SKM-1 (cell line): Measurements from ENCODE around the gene PTPN14.

Experiments used
- DNase-seq: peaks from one replicate; lab custom pipeline; 2025; ENCODE audit not compliant: unreplicated experiment; lab: John Stamatoyannopoulos, UW

Gene PTPN14

GRCh38 chr1:214341459-214341858, 209.9 kb downstream of the PTPN14 start:
- no peak for DNase-seq

GRCh38 chr1:214338212-214338611, 213.2 kb downstream of the PTPN14 start:
- DNase-seq, result no peak

GRCh38 chr1:214337511-214337910, 213.9 kb downstream of the PTPN14 start:
- no peak for DNase-seq

- DNase-seq, result no peak
Observed at GRCh38 chr1:214337015-214337414, 214.4 kb downstream of the PTPN14 start.

- no peak for DNase-seq
Observed at GRCh38 chr1:214335567-214335966, 215.8 kb downstream of the PTPN14 start.

- peak; percentile 25 for DNase-seq
Observed at GRCh38 chr1:214332946-214333798, 218.2 kb downstream of the PTPN14 start.

GRCh38 chr1:214331827-214332423, 219.5 kb downstream of the PTPN14 start:
- peak; percentile 71 for DNase-seq

- no peak for DNase-seq
Observed at GRCh38 chr1:214331180-214331579, 220.2 kb downstream of the PTPN14 start.

GRCh38 chr1:214330715-214331114, 220.7 kb downstream of the PTPN14 start:
- DNase-seq, result no peak

- DNase-seq, result no peak
Observed at GRCh38 chr1:214330222-214330621, 221.2 kb downstream of the PTPN14 start.

- no peak for DNase-seq
Observed at GRCh38 chr1:214329470-214330220, 221.8 kb downstream of the PTPN14 start.

GRCh38 chr1:214328770-214329469, 222.5 kb downstream of the PTPN14 start:
- DNase-seq, result peak; percentile 79

- no peak for DNase-seq
Observed at GRCh38 chr1:214327514-214327913, 223.9 kb downstream of the PTPN14 start.

GRCh38 chr1:214326406-214326805, 225.0 kb downstream of the PTPN14 start:
- no peak for DNase-seq

GRCh38 chr1:214324896-214325800, 226.3 kb downstream of the PTPN14 start:
- DNase-seq, result no peak

GRCh38 chr1:214321705-214322453, 229.5 kb downstream of the PTPN14 start:
- no peak for DNase-seq

- no peak for DNase-seq
Observed at GRCh38 chr1:214319938-214320337, 231.5 kb downstream of the PTPN14 start.

- no peak for DNase-seq
Observed at GRCh38 chr1:214318956-214319736, 232.3 kb downstream of the PTPN14 start.

GRCh38 chr1:214318356-214318755, 233.0 kb downstream of the PTPN14 start:
- no peak for DNase-seq
